H1 (cell line): Measurements from ENCODE around the gene SLC12A2. TPM values are rescaled to one million over a fixed set of nuclear protein-coding genes. Genes with fewer than 3 reads are reported as not detected.

Experiments
- CBX5 ChIP-seq: fragments of 300-800, 300-1000 bp; sonication (generic); IDR thresholded peaks from 2 replicates; pipeline ENCODE4 v1.7.1; 2016; ENCODE audit warnings: antibody characterized with exemption, low read length, low read depth
- CHD2 ChIP-seq: IDR thresholded peaks from 2 replicates; pipeline ENCODE4 v1.6.1; 2012; ENCODE audit warnings: low read length, improper control_type of control experiment
- HDAC2 ChIP-seq, 2 experiments: fragments of 300-600 bp in 1 of 2; sonication (generic) in 1 of 2; IDR thresholded peaks; 2 replicates each; pipeline ENCODE4 v1.6.1; 2011 to 2012; ENCODE audit warnings: low read depth in 2 of 2, low read length in 2 of 2, mild to moderate bottlenecking in 2 of 2, moderate library complexity in 2 of 2, borderline replicate concordance in 1 of 2, inconsistent platforms in 1 of 2
- polyA plus RNA-seq, 7 experiments: library from polyadenylated mRNA; depleted of rRNA in 3 of 7; stranded (reverse) in 5 of 7; unstranded in 2 of 7; fragments of >200 nt in 5 of 7; fragments of 200-250 nt in 2 of 7; gene quantifications; 1 replicate in 5 of 7; 2 replicates in 1 of 7; 4 replicates in 1 of 7; pipeline versions ENCODE4 v1.2.1 to v1.2.3, GENCODE V29; 2011 to 2013; ENCODE audit warnings: missing spikeins in 2 of 7, mixed read lengths in 2 of 7
- total RNA-seq: library from RNA; stranded (reverse); fragmentation: NEBNext Ultra II Directional; extraction: Animal tissue kit (Norgen Biotek cat#: 25700); gene quantifications from 2 replicates; pipeline ENCODE4 v1.2.1, GENCODE V29; 2021
- TF ChIP-seq, protein P1 (sequence below): IDR thresholded peaks from 2 replicates; pipeline ENCODE4 v1.6.1; 2012; ENCODE audit warnings: inconsistent platforms

The SLC12A2 gene
- total and polyA plus RNA-seq, 2 of the 8 experiments (the other 6 are each of a cell fraction or from before 2014, with no cell fraction given) = 2.6 to 16.2 TPM

DNA sequence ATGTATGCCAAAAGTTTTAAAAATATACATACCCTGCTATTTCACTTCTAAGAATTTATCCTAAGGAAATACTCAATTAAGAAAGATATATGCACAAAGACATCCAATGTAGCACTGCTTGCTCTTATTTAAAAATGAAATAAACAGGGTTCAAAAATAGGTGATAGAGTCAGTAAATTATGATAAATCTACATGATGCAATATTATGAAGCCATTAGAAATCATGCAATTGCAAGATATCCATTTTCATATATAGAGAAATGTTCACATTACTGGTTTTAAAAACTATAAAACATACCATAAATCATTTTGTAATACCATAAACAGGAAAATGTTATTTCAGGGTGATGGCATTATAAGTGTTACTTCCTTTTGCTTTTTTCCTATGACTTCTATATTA lies 8.6 kb upstream of the SLC12A2 start (continued):
- TF ChIP-seq HDAC2 (IDR thresholded peaks at IDR 0.05; ENCODE audit: borderline replicate concordance in 1 of 2, low read depth in 2 of 2, low read length in 2 of 2) (no peak), CBX5 (no peak), CHD2 (no peak)
- TF ChIP-seq, protein P1, sequence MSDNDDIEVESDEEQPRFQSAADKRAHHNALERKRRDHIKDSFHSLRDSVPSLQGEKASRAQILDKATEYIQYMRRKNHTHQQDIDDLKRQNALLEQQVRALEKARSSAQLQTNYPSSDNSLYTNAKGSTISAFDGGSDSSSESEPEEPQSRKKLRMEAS = no peak
